ENCODE measurements around the gene ZNF735. TPM values are rescaled to one million over a fixed set of nuclear protein-coding genes. Genes with fewer than 3 reads are reported as not detected.

The ZNF735 gene
- total and polyA plus RNA-seq, 9 of the 15 experiments (the other 6 are each of a cell fraction or from before 2014, with no cell fraction given) = not detected

GRCh38 chr7:64174941-64175340 is 32.1 kb upstream of the ZNF735 start:
- Histone ChIP-seq H3K9ac (ENCODE audit: insufficient read depth in 1 of 2, low read depth in 2 of 2, low read length in 2 of 2) (no peak overlapping the region), H3K27me3 (ENCODE audit: control insufficient read depth in 2 of 2, insufficient read depth in 2 of 2, low read length in 2 of 2) (no peaks in the 10 kb centered on the region), H3K27ac (ENCODE audit: extremely low read depth, low read depth, low read length) (no peak overlapping the region), H3K4me1 (replicated peaks in 1 of 2; ENCODE audit: control insufficient read depth in 2 of 2, insufficient read depth in 2 of 2, low read length in 2 of 2) (no peaks in the 10 kb centered on the region), H3K4me3 (no peak overlapping the region), H3K9me1 (ENCODE audit: control insufficient read depth, insufficient read depth, low read length) (no peaks in the 10 kb centered on the region), H3K36me3 (ENCODE audit: control insufficient read depth, insufficient read depth, low read length) (no peaks in the 10 kb centered on the region), H3K4me2 (ENCODE audit: insufficient read depth, low read length) (no peak overlapping the region), H2AFZ (ENCODE audit: low read depth, low read length) (no peak overlapping the region), H3K9me3 (replicated peaks; ENCODE audit: control insufficient read depth, insufficient read depth, low read depth, low read length) (no peaks in the 10 kb centered on the region), H4K20me1 (replicated peaks; ENCODE audit: control insufficient read depth, insufficient read depth, low read length) (no peaks in the 10 kb centered on the region), H3K79me2 (ENCODE audit: control insufficient read depth, insufficient read depth, low read length) (no peaks in the 10 kb centered on the region)
- no TSS peak for BruUV-seq (replicated peaks)
- ChIA-PET POLR2A (no interaction called here), CTCF (ENCODE audit: low intra/inter-chr PET ratio) (no interaction called here)
- intact Hi-C loops (cut with micrococcal nuclease) = no loop called here
- ATAC-seq (no peak), DNase-seq (ENCODE audit: extremely low read depth in 1 of 4, low spot score in 3 of 4) (peak in 1 of 4 experiments; percentile 18), FAIRE-seq (no peak)
- WGBS (ENCODE audit: insufficient coverage, low coverage, missing lambda C conversion rate) = 0% methylated on average over 7 of the region's 7 CpGs
- TF ChIP-seq, protein P1, sequence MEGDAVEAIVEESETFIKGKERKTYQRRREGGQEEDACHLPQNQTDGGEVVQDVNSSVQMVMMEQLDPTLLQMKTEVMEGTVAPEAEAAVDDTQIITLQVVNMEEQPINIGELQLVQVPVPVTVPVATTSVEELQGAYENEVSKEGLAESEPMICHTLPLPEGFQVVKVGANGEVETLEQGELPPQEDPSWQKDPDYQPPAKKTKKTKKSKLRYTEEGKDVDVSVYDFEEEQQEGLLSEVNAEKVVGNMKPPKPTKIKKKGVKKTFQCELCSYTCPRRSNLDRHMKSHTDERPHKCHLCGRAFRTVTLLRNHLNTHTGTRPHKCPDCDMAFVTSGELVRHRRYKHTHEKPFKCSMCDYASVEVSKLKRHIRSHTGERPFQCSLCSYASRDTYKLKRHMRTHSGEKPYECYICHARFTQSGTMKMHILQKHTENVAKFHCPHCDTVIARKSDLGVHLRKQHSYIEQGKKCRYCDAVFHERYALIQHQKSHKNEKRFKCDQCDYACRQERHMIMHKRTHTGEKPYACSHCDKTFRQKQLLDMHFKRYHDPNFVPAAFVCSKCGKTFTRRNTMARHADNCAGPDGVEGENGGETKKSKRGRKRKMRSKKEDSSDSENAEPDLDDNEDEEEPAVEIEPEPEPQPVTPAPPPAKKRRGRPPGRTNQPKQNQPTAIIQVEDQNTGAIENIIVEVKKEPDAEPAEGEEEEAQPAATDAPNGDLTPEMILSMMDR (IDR thresholded peaks at IDR 0.05 in 2 of 3, conservative IDR thresholded peaks at IDR 0.05 in 1 of 3; ENCODE audit: insufficient read depth in 2 of 3, low read depth in 1 of 3, low read length in 3 of 3) = peak in 1 of 3 experiments; percentile 14; a peak in 1 of 6 replicates
- TF ChIP-seq, protein P2, sequence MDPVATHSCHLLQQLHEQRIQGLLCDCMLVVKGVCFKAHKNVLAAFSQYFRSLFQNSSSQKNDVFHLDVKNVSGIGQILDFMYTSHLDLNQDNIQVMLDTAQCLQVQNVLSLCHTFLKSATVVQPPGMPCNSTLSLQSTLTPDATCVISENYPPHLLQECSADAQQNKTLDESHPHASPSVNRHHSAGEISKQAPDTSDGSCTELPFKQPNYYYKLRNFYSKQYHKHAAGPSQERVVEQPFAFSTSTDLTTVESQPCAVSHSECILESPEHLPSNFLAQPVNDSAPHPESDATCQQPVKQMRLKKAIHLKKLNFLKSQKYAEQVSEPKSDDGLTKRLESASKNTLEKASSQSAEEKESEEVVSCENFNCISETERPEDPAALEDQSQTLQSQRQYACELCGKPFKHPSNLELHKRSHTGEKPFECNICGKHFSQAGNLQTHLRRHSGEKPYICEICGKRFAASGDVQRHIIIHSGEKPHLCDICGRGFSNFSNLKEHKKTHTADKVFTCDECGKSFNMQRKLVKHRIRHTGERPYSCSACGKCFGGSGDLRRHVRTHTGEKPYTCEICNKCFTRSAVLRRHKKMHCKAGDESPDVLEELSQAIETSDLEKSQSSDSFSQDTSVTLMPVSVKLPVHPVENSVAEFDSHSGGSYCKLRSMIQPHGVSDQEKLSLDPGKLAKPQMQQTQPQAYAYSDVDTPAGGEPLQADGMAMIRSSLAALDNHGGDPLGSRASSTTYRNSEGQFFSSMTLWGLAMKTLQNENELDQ (CRISPR knock-in tag; IDR thresholded peaks at IDR 0.05; ENCODE audit: borderline replicate concordance) = no peak
- TF ChIP-seq EHMT2 (IDR thresholded peaks at IDR 0.05) (0 out of 2 replicates have a peak, but pooled peaks have one; percentile 23), REST (IDR thresholded peaks at IDR 0.05; ENCODE audit: borderline replicate concordance) (peak; percentile 92), REST (CRISPR knock-in tag; IDR thresholded peaks at IDR 0.05; ENCODE audit: low read depth) (peak; percentile 86)
- in situ Hi-C loops (cut with MboI) = no loop called here
